G401.6 (cell line): ENCODE measurements around the gene GART.
"Not testable (repeated sequence)": the region's sequence is repeated elsewhere in the genome, so short reads cannot be mapped to it uniquely, and the experiment has no call there.

Experiments
- FAIRE-seq: peaks from 2 replicates; lab custom pipeline; 2012; peaks lifted over from hg19 to GRCh38; lab: Jason Lieb, UNC

GART gene

GRCh38 chr21:33512481-33512880 lies 29.4 kb downstream of the GART start:
- no peak for FAIRE-seq

- no peak for FAIRE-seq
These were observed 30.3 kb downstream of the GART start for GRCh38 chr21:33511639-33512038.

DNA sequence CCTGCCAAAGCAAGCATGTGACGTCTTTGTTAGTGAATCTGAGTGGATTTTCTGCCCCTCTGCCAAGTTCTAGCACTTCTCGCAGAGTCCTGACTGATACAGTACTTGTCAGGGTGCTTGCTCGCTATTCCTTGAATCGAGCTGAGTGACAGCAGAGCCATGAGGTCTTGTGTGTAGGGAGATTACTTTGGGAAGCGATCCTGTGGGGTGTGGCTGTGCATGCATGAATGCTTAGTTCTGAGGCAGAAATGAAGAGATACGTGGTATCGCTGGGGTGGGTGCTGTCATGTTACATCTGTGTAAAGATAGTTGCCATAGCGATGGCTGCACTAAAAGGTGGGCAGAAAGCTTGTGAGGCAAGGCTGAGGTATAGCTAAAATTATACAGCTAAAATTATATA lies 31.1 kb downstream of the GART start:
- FAIRE-seq: no peak

DNA sequence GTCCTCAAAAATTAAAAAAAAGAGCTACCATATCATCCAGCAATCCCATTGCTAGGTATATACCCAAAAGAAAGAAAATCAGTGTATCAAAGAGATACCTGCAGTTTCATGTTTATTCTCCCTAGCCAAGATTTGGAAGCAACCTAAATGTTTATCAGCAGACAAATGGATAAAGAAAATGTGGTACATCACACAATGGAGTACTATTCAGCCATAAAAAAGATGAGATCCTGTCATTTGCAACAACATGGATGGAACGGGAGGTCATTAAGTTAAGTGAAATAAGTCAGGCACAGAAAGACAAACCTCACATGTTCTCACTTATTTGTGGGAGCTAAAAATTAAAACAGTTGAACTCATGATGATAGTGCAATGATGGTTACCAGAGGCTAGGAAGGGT lies 34.9 kb downstream of the GART start:
- not testable (repeated sequence) for FAIRE-seq

- no peak for FAIRE-seq
These were observed 36.1 kb downstream of the GART start for GRCh38 chr21:33505833-33506232.

DNA sequence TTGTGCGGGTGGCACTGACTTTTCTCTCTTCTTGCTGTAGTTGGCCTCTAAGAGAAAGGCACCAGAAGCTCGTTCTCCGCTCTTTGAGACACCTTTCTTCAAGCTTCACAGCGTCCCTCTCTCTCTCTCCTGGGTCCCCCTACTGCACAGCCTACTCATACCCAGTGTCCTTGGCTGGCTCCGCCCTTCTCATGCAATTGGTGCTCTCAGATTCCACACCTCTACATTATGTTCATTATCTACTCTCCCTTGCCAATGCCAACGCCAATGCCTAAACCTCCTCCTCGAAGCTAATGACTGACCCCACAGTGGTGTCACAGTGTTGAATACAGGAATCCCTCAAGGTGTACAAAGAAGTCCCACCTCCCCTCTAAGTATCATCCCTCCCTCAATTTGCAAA lies 45.6 kb downstream of the GART start:
- FAIRE-seq: no peak

DNA sequence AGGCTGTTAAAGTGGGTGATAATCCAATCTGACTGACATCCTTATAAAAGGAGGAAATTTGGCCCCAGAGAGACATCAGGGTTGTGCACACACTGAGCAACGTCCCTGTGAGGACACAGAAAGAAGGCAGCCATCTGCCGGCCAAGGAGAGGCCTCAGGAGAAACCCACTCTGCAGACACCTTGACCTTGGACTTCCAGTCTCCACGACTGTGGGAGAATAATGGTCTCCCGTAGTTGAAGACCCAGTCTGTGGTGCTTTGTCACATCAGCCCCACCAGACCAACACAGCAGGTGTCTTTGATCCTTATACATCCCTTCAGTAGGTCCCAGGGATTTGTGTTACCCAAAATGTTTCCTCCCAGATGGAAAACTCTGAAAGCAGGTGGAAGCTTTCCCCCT lies 46.2 kb downstream of the GART start:
- FAIRE-seq: no peak

GRCh38 chr21:33493756-33494155 lies 48.2 kb downstream of the GART start:
- no peak for FAIRE-seq

- FAIRE-seq: no peak
These were observed 49.3 kb downstream of the GART start for GRCh38 chr21:33492571-33492970.

- peak; percentile 90 for FAIRE-seq
These were observed 50.4 kb downstream of the GART start, which contains the start of gene DNAJC28 for GRCh38 chr21:33491373-33492102. TSS of gene DNAJC28 (minus strand) at chr21:33491716. CDS start at chr21:33489393, 2,323 bp downstream.

- FAIRE-seq: no peak
These were observed 50.9 kb downstream of the GART start for GRCh38 chr21:33490991-33491372.

DNA sequence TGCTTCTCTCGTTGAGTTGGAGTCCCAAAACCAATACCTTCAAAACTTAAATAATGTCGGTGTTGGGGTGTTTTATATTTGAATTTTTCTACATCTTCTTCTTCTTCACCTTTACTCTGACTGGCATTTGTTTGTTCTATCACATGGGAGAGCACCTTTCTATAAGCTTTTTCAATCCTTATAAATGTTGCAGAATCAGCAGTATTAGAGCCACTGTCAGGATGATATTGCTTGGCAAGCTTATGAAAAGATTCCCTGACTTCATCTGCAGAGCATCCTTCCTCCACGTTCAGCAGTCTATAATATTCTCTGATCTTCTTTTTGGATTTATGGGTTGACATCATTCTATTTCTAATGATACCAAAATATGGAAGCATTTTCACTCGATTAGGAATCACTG lies 53.0 kb downstream of the GART start:
- no peak for FAIRE-seq

GRCh38 chr21:33487996-33488395 lies 53.9 kb downstream of the GART start:
- no peak for FAIRE-seq

- FAIRE-seq: no peak
These were observed 60.5 kb downstream of the GART start for GRCh38 chr21:33481314-33481943.

- FAIRE-seq: no peak
These were observed 61.3 kb downstream of the GART start for GRCh38 chr21:33480481-33481103.

- FAIRE-seq: no peak
These were observed 62.0 kb downstream of the GART start, which contains the start of gene TMEM50B for GRCh38 chr21:33479679-33480480. TSS of gene TMEM50B (minus strand) at chr21:33479974. CDS start at chr21:33468885, 11,089 bp downstream.

DNA sequence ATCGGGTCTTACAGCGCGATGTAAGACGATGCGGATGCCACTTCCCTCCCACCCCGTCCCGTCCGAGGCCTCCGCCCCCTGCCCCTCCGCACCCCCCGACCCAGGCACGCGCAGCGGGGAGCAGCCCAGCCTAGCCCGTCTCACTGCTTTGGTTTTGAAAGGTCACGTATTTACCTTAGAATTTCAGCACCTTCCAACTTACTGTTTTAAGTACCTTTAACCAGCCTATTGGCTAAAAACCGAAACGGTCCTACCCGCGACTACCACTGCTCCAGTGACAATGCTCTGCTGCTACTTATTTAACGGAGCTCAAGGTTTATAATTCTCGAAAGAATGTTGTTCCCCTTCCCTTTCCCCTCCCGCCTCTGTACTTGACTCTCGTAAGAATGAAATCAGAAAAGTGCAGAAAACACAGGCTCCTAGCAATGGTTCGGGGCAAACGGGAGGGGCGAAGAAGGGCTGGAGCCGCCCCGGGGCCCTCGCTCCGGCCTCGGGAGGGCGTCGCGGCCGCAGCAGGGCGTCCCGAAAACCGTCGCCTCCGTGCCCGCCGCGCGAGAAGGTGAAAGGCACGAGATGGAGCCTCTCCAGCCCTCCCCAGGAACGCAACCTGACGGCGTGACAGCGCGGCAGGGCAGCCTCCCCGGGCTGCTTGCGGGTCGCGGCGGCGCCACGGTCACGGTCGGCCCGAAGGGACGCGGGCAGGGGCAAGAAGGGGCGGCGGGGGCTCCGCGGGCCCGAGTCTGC lies 62.8 kb downstream of the GART start:
- no peak for FAIRE-seq

DNA sequence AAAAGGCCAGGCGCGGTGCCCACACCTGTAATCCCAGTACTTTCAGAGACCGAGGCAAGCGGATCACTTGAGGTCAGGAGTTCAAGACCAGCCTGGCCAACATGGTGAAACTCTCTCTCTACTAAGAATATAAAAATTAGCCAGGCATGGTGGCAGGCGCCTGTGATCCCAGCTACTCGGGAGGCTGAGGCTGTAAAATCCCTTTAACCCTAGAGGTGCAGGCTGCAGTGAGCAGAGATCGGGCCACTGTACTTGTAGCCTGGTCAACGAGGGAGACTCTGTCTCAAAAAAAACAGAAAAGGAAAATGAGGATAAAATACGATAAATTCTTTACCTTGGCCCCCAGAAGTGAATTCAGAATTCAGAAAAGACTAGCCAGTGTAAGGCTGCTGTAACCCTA lies 63.7 kb downstream of the GART start:
- no peak for FAIRE-seq

GRCh38 chr21:33477066-33477465 lies 64.9 kb downstream of the GART start:
- no peak for FAIRE-seq

DNA sequence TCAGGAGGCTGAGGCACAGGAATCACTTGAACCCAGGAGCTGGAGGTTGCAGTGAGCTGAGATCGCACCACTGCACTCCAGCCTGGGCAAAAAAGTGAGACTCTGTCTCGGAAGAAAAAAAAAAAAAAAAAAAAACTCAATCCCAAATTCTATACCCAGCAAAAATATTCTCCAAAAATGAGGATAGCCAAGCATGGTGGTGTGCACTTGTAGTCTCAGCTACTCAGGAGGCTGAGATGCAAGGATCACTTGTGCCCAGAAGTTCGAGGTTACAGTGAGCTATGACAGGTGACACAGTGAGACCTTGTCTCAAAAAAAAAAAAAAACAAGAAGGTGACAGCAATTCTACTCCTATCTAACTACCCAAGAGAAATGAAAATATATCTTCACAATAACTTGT lies 68.6 kb downstream of the GART start:
- FAIRE-seq: no peak

DNA sequence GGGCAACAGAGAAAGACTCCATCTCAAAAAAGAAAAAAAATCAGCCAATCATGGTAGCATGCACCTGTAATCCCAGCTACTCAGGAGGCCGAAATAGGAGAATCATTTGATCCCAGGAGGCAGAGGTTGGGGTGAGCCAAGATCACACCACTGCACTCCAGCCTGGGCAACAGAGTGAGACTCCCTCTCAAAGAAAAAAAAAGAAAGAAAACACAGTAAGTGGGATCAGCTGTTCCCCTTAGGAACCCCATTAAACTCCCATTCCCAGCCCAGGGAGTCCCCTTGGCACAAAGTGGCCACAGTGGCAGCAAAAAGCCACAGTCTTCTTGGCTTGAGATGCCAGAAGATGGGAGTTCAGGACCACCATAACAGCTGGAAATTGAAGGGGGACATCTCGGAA lies 71.2 kb downstream of the GART start:
- FAIRE-seq: no peak

GRCh38 chr21:33469183-33469582 lies 72.7 kb downstream of the GART start:
- FAIRE-seq: not testable (repeated sequence)
